GM06990 (cell line): ENCODE measurements around the gene CPD.

ENCODE experiments used
- DNase-seq: peaks from one replicate; pipeline ENCODE4 v3.0.0-alpha.2; 2011; ENCODE audit not compliant: insufficient read length; ENCODE audit errors: extremely low read depth
- H3K27me3 ChIP-seq: replicated peaks from 2 replicates; pipeline ENCODE4 v1.6.0; 2011; ENCODE audit warnings: low read length; ENCODE audit not compliant: control insufficient read depth, insufficient read depth
- H3K36me3 ChIP-seq: 2 replicates; pipeline ENCODE4 v1.5.1; 2011; ENCODE audit warnings: low read length; ENCODE audit not compliant: control insufficient read depth, insufficient read depth
- H3K4me3 ChIP-seq: replicated peaks from 2 replicates; pipeline ENCODE4 v1.5.1; 2011; ENCODE audit warnings: low read depth, mild to moderate bottlenecking, control low read depth, low read length
- TF ChIP-seq, protein P1 (sequence below): IDR thresholded peaks from 2 replicates; pipeline ENCODE4 v1.5.1; 2011; ENCODE audit warnings: low read length, control low read depth, mild to moderate bottlenecking, inconsistent platforms; ENCODE audit not compliant: insufficient read depth, poor library complexity, severe bottlenecking

Gene CPD

DNA sequence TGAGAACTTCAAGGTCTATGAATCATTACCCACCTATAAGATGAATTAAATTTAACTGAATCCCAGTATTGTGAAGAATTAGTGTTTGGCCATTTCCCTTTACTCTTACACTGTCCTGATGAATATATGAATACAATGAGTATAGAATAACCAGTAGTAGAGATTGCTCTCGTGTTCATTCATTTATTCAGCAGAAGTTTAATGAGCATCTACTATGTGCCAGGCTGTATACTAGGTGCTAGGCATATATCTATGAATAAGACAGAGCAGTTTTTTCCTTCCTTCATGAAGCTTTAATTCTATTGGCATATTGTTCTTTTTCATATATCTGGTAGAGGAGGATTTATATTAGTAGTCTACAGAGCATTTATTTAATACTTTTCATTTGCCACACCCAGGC lies 104.4 kb downstream of the CPD start:
- H3K27me3 ChIP-seq: no peaks in the 10 kb centered on the region
- H3K36me3 ChIP-seq: peaks cover 4% of the 10 kb centered on the region
- DNase-seq: no peak
- TF ChIP-seq, protein P1, sequence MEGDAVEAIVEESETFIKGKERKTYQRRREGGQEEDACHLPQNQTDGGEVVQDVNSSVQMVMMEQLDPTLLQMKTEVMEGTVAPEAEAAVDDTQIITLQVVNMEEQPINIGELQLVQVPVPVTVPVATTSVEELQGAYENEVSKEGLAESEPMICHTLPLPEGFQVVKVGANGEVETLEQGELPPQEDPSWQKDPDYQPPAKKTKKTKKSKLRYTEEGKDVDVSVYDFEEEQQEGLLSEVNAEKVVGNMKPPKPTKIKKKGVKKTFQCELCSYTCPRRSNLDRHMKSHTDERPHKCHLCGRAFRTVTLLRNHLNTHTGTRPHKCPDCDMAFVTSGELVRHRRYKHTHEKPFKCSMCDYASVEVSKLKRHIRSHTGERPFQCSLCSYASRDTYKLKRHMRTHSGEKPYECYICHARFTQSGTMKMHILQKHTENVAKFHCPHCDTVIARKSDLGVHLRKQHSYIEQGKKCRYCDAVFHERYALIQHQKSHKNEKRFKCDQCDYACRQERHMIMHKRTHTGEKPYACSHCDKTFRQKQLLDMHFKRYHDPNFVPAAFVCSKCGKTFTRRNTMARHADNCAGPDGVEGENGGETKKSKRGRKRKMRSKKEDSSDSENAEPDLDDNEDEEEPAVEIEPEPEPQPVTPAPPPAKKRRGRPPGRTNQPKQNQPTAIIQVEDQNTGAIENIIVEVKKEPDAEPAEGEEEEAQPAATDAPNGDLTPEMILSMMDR: no peak
- no peak overlapping the region for H3K4me3 ChIP-seq

DNA sequence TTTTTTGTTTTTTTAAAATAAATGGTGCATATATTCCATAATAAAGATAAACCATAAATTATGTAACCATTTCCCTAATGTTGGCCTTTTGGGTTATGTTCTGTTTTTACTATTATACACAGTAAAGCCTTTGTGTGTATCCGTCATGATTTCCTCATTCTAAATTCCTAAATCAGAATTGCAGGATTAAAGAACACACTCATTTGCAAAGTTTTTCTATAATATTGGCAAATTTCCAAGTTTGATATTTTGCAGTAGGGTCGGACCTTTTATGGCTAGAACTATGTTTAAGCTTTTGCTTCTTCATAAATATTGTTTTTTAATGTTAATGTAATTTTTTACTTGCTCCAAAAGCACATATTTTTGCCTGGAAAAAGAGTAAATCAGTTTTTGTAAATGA lies 115.1 kb downstream of the CPD start:
- Histone ChIP-seq H3K27me3 (no peaks in the 10 kb centered on the region), H3K36me3 (peaks cover 15% of the 10 kb centered on the region), H3K4me3 (no peak overlapping the region)
- DNase-seq: no peak
- TF ChIP-seq, protein P1: no peak

DNA sequence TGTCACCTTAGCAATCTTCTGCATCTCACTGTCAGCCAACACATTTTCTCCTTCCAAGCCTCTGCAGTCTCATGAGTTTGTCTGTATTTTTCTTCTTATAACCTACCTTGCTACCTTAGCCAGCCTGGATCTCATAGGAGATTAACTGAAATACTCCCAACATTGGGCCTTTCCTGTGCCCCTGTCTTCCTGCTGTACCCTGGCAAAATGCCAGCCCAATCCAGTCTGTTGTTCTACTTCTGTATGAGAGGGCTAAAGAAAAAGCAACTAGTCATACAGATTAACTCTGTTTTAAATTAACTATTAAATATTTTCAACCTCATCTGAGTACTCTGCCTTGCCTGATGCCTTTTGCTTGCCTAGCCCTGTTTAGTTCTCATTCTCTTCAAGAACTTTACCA lies 116.9 kb downstream of the CPD start:
- Histone ChIP-seq H3K4me3 (no peak overlapping the region), H3K27me3 (no peaks in the 10 kb centered on the region), H3K36me3 (peaks cover 15% of the 10 kb centered on the region)
- TF ChIP-seq, protein P1: no peak
- no peak for DNase-seq

DNA sequence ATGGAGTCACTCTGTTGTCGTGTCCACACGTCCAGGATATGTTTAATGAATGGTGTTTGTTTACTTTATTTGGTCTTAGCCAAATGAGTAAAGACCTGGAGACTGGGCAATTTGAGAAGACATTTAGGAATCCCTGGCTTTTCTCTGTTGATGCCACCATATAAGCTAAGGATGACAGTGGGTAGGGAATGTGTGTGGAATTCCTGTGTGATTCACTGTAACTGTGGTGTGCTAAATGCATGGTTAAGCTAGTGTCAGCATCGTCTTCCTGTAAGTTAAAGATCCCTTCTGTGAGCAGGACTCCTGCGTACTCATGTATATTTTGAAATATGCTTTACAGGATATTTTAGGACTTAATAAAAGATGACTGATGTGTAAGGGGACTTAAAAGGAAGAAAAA lies 124.8 kb downstream of the CPD start:
- DNase-seq: no peak
- TF ChIP-seq, protein P1: no peak
- Histone ChIP-seq H3K4me3 (no peak overlapping the region), H3K36me3 (peaks cover 4% of the 10 kb centered on the region), H3K27me3 (no peaks in the 10 kb centered on the region)

DNA sequence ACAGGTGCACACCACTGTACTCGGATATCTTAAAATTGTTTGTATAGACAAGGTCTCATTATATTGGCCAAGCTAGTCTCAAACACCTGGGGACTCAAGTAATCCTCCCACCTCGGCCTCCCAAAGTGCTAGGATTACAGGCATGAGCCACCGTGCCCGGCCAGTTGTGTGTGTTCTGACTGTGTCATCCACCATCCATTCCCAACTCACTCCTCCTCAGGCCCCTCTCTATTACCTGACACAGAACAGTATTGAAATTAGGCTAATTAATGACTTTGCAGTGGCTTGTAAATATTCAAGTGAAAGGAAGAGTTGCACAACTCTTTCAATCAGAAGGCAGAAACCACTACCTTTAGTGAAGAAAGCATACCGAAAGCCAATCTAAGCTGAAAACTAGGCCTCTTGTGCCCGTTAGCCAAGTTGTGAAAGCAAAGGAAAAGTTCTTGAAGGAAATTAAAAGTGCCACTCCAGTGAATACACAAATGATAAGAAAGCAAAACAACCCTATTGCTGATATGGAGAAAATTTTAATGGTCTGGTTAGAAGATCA lies 127.2 kb downstream of the CPD start:
- no peaks in the 10 kb centered on the region for H3K27me3 ChIP-seq
- no peak overlapping the region for H3K4me3 ChIP-seq
- no peak for DNase-seq
- TF ChIP-seq, protein P1: no peak
- H3K36me3 ChIP-seq: peaks cover 4% of the 10 kb centered on the region

DNA sequence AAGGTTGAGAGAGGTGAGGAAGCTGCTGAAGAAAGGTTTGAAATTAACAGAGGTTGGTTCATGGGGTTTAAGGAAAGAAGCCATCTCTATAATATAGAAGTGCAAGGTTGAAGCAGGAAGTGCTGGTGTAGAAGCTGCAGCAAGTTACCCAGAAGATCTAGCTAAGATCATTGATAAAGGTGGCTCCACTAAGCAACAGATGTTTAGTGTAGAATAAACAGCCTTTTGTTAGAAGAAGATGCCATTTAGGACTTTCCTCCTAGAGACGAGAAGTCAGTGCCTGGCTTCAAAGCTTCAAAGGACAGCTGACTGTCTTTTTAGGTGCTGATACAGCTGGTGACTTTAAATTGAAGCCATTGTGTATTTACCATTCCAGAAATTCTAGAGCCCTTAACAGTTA lies 127.8 kb downstream of the CPD start:
- Histone ChIP-seq H3K36me3 (peaks cover 4% of the 10 kb centered on the region), H3K4me3 (no peak overlapping the region), H3K27me3 (no peaks in the 10 kb centered on the region)
- TF ChIP-seq, protein P1: no peak
- DNase-seq: no peak
